ENCODE results near the gene SPAG9. TPM values are rescaled to one million over a fixed set of nuclear protein-coding genes. Genes with fewer than 3 reads are reported as not detected.

SPAG9 gene
- total and polyA plus RNA-seq, 2 experiments from 2014 or later, result 12.1 to 66.2 TPM

DNA sequence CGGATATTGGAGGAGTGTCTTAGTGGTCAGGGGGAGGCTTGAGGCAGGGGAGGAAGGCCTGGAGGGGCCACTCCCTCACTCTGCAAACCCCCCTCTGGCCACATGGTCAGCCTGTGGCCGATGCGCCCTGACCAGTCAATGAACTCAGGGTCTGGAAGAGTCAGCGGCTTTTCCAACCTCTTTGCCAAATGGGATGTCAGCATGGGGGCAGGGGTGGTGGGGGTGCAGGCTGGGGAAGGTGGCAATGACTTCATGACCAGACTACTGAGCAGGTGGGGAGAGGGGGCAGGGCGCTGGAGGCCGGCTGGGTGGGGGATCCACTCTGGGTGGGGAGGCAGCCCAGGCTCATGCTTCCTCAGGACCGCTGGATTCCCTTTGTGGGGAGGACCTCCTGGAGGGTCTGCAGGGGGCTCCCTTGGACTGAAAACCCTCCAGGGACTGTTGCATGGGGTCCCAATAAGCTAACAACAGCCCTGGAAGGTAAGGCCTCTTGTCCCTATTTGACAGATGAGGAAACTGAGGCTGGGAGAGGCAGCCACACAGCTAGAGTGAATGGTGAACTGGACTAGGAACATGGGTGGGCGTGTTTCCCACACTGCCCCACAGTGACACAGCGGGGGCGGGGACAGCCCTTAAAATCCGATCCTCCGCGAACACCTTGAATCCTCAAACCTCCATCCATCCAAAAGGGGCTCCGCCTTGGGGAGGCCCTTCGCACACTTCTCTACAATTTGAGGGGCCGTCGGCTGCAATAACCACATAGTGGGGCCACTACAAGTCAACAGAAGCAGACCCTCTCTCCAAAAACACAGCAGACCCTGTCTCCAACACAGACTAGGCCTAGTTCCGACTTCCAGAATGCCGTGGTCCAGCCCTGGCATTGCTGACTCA is 173.5 kb downstream of the SPAG9 start:
- Histone ChIP-seq H3K4me3 (no peak overlapping the region), H3K36me3 (no peaks in the 10 kb centered on the region), H3K27ac (no peak overlapping the region), H3K4me1 (ENCODE audit: low read depth) (peaks cover 57% of the 10 kb centered on the region), H3K9me3 (ENCODE audit: low read depth) (no peaks in the 10 kb centered on the region), H3K27me3 (no peaks in the 10 kb centered on the region)
- no peak for DNase-seq (ENCODE audit: low read depth in 1 of 2, low spot score in 1 of 2)
- no peak for TF ChIP-seq CTCF (IDR thresholded peaks at IDR 0.05; ENCODE audit: low read depth, low read length)

GRCh38 chr17:50946223-50946890 is 174.3 kb downstream of the SPAG9 start:
- no peak for DNase-seq (ENCODE audit: low read depth in 1 of 2, low spot score in 1 of 2)
- Histone ChIP-seq H3K27me3 (no peaks in the 10 kb centered on the region), H3K36me3 (no peaks in the 10 kb centered on the region), H3K9me3 (ENCODE audit: low read depth) (no peaks in the 10 kb centered on the region), H3K4me1 (ENCODE audit: low read depth) (peaks cover 59% of the 10 kb centered on the region), H3K4me3 (no peak overlapping the region), H3K27ac (no peak overlapping the region)
- TF ChIP-seq CTCF (IDR thresholded peaks at IDR 0.05; ENCODE audit: low read depth, low read length), result no peak

DNA sequence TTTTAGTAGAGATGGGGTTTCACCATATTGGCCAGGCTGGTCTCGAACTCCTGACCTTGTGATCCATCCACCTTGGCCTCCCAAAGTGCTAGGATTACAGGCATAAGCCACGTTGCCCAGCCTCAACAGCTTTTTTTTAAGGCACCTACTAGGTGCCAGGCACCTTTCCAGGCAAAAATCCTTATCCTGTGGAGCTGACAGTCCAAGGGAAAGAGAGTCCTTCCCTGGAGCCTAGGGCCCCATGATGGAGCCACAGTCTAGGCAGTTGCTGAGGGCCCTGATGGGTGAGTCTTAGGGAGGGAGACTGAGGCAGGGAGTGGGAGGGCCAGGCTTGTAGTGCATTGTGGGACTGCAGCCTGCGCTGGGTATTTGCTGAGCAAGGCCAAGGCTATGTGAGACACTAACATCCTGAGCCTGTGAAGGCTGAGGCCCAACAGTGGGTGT is 174.9 kb downstream of the SPAG9 start:
- no peak for DNase-seq (ENCODE audit: low read depth in 1 of 2, low spot score in 1 of 2)
- Histone ChIP-seq H3K4me3 (no peak overlapping the region), H3K27ac (no peak overlapping the region), H3K27me3 (no peaks in the 10 kb centered on the region), H3K9me3 (ENCODE audit: low read depth) (no peaks in the 10 kb centered on the region), H3K36me3 (no peaks in the 10 kb centered on the region), H3K4me1 (ENCODE audit: low read depth) (peaks cover 58% of the 10 kb centered on the region)
- no peak for TF ChIP-seq CTCF (IDR thresholded peaks at IDR 0.05; ENCODE audit: low read depth, low read length)

DNA sequence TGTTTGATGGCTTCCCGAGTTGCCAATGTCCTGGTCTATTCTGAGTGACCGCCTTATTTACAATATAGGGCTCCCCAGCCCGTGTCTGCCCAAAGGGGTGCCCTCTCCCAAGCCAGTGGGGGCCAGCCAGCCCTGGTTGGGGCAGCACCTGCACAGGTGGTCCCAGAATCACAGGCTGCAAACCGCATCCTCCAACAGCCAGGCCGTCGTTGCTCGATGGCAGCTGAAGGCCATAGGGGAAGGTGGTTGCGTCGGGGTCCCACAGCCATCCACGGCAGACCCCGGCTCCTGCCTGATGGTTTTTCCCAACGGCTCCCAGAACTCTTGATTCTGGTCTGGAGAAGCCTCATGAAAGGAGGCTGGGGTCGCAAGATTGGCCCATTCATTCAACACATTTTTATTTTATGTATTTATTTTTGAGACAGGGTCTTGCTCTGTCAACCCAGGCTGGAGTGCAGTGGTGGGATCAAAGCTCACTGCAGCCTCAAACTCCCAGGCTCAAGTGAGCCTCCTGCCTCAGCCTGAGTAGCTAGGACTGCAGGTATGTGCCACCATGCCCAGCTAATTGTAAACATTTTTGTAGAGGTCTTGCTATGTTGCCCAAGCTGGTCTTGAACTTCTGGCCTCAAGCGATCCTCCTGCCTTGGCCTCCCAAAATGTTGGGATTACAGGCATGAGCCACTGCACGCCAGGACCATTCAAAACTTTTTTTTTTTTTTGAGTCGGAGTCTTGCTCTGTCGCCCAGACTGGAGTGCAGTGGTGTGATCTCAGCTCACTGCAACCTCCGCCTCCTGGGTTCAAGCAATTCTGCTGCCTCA is 175.6 kb downstream of the SPAG9 start:
- Histone ChIP-seq H3K4me3 (no peak overlapping the region), H3K4me1 (ENCODE audit: low read depth) (peaks cover 54% of the 10 kb centered on the region), H3K27ac (peak overlapping the region; percentile 90), H3K9me3 (ENCODE audit: low read depth) (no peaks in the 10 kb centered on the region), H3K27me3 (no peaks in the 10 kb centered on the region), H3K36me3 (no peaks in the 10 kb centered on the region)
- no peak for TF ChIP-seq CTCF (IDR thresholded peaks at IDR 0.05; ENCODE audit: low read depth, low read length)
- DNase-seq (ENCODE audit: low read depth in 1 of 2, low spot score in 1 of 2), result no peak
